ENCODE results near the gene CA4. TPM values are rescaled to one million over a fixed set of nuclear protein-coding genes. Genes with fewer than 3 reads are reported as not detected.

CA4 gene
- total RNA-seq, 4 donors from 2014 or later = 15.7 to 359 (median 246) TPM

DNA sequence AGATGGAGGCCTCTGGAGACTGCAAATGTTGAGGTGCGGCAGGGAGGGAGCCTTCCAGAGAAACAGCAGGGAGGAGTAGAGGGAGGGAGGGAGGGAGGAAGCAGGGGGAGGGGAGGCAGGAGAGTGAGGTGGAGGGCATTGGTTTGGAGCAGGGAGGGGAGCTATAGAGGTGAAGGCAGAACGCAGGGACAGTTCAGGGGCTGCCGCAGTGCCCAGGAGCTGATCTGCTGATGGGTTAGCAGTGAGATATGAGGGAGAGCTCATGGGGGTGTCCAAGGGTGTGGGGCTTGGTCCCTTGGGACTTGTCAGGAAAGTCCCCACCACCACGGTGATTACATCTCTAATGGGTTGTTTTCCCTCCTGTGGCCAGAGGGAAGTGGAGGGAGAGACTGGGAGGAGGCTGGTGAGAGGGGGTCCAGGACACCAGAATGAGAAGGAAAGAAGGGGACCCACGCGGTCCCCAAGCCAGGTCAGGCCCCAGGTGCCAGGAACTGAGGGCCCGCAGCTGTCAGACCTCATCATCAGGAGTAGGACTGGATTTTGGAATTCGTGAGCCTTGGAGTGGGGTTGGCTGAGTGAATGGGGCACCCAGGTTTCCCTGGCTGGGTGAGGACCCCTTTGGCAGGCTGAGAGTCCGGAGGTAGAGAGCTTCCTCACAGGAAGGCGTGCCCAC lies 11.2 kb downstream of the CA4 start:
- no peaks in the 10 kb centered on the region for H3K9me3 ChIP-seq
- no peak for TF ChIP-seq EP300 (IDR thresholded peaks at IDR 0.05; ENCODE audit: low read depth)
- no peak for TF ChIP-seq POLR2A (IDR thresholded peaks at IDR 0.05)
- TF ChIP-seq POLR2AphosphoS5 (IDR thresholded peaks at IDR 0.05) = no peak
- no peak for TF ChIP-seq CTCF (IDR thresholded peaks at IDR 0.05)
- no peak overlapping the region for H3K27ac ChIP-seq
- H3K4me3 ChIP-seq = no peak overlapping the region
- DNase-seq = no peak
- in situ Hi-C loops (cut with MboI; ENCODE audit: low pct_ligation_motif_present in 1 of 4, low pct_unique_long_range_greater_than_20kb in 1 of 4, low sequenced_read_pairs in 3 of 4) (no loop called here), intact Hi-C loops (cut with DNase I; ENCODE audit: low total_unique reads) (no loop called here)
- H3K4me1 ChIP-seq = peaks cover 0 to 11% (median 9%) of the 10 kb centered on the region in 4 donors
- WGBS, 2 donors (ENCODE audit: low coverage in 1 of 2) = 69% methylated on average over 10 of the region's 10 CpGs; no CpG with 5 or more reads in 1 of the 2 donors
- H3K27me3 ChIP-seq = peaks cover 30% of the 10 kb centered on the region
- no peaks in the 10 kb centered on the region for H3K36me3 ChIP-seq

- intact Hi-C loops (cut with DNase I; ENCODE audit: low total_unique reads) (no loop called here), in situ Hi-C loops (cut with MboI; ENCODE audit: low pct_ligation_motif_present in 1 of 4, low pct_unique_long_range_greater_than_20kb in 1 of 4, low sequenced_read_pairs in 3 of 4) (no loop called here)
- peaks cover 30% of the 10 kb centered on the region for H3K27me3 ChIP-seq
- H3K9me3 ChIP-seq = no peaks in the 10 kb centered on the region
- TF ChIP-seq CTCF (IDR thresholded peaks at IDR 0.05) (no peak), POLR2AphosphoS5 (IDR thresholded peaks at IDR 0.05) (no peak), EP300 (IDR thresholded peaks at IDR 0.05; ENCODE audit: low read depth) (no peak), POLR2A (IDR thresholded peaks at IDR 0.05) (no peak)
- no peak overlapping the region for H3K4me3 ChIP-seq
- no peak for DNase-seq
- WGBS, 2 donors (ENCODE audit: low coverage in 1 of 2) = 49% methylated on average over 17 of the region's 17 CpGs; no CpG with 5 or more reads in 1 of the 2 donors
- H3K27ac ChIP-seq = no peak overlapping the region
- H3K36me3 ChIP-seq = no peaks in the 10 kb centered on the region
- peaks cover 0 to 19% (median 13%) of the 10 kb centered on the region in 4 donors for H3K4me1 ChIP-seq
Measured at GRCh38 chr17:60161598-60162330, 12.0 kb downstream of the CA4 start.

- Histone ChIP-seq H3K9me3 (no peaks in the 10 kb centered on the region), H3K4me3 (no peak overlapping the region), H3K27me3 (peaks cover 16% of the 10 kb centered on the region), H3K4me1 (peaks cover 0 to 31% (median 25%) of the 10 kb centered on the region in 4 donors), H3K27ac (no peak overlapping the region), H3K36me3 (no peaks in the 10 kb centered on the region)
- WGBS, 2 donors (ENCODE audit: low coverage in 1 of 2) = 48 to 64% methylated on average over 5 to 20 of the region's 20 CpGs
- in situ Hi-C loops (cut with MboI; ENCODE audit: low pct_ligation_motif_present in 1 of 4, low pct_unique_long_range_greater_than_20kb in 1 of 4, low sequenced_read_pairs in 3 of 4) (no loop called here), intact Hi-C loops (cut with DNase I; ENCODE audit: low total_unique reads) (no loop called here)
- TF ChIP-seq POLR2A (IDR thresholded peaks at IDR 0.05) = no peak
- TF ChIP-seq POLR2AphosphoS5 (IDR thresholded peaks at IDR 0.05) = no peak
- no peak for TF ChIP-seq EP300 (IDR thresholded peaks at IDR 0.05; ENCODE audit: low read depth)
- TF ChIP-seq CTCF (IDR thresholded peaks at IDR 0.05) = no peak
- DNase-seq = no peak
Measured at GRCh38 chr17:60163108-60163784, 13.5 kb downstream of the CA4 start.

GRCh38 chr17:60164164-60164563 lies 14.4 kb downstream of the CA4 start:
- Histone ChIP-seq H3K27me3 (peaks cover 8% of the 10 kb centered on the region), H3K4me1 (peaks cover 0 to 38% (median 28%) of the 10 kb centered on the region in 4 donors), H3K27ac (no peak overlapping the region), H3K9me3 (no peaks in the 10 kb centered on the region), H3K36me3 (no peaks in the 10 kb centered on the region), H3K4me3 (no peak overlapping the region)
- DNase-seq = no peak
- in situ Hi-C loops (cut with MboI; ENCODE audit: low pct_ligation_motif_present in 1 of 4, low pct_unique_long_range_greater_than_20kb in 1 of 4, low sequenced_read_pairs in 3 of 4) = no loop called here
- WGBS, 2 donors (ENCODE audit: low coverage in 1 of 2) = 82 to 90% methylated on average over 6 of the region's 6 CpGs
- no peak for TF ChIP-seq POLR2A (IDR thresholded peaks at IDR 0.05)
- TF ChIP-seq CTCF (IDR thresholded peaks at IDR 0.05) = no peak
- TF ChIP-seq EP300 (IDR thresholded peaks at IDR 0.05; ENCODE audit: low read depth) = no peak
- TF ChIP-seq POLR2AphosphoS5 (IDR thresholded peaks at IDR 0.05) = no peak
- intact Hi-C loops (cut with DNase I; ENCODE audit: low total_unique reads) = no loop called here
